ENCODE measurements around the gene SLC43A1. TPM values are rescaled to one million over a fixed set of nuclear protein-coding genes. Genes with fewer than 3 reads are reported as not detected.

The SLC43A1 gene
- polyA plus RNA-seq, 1 donor: 16.0 TPM

DNA sequence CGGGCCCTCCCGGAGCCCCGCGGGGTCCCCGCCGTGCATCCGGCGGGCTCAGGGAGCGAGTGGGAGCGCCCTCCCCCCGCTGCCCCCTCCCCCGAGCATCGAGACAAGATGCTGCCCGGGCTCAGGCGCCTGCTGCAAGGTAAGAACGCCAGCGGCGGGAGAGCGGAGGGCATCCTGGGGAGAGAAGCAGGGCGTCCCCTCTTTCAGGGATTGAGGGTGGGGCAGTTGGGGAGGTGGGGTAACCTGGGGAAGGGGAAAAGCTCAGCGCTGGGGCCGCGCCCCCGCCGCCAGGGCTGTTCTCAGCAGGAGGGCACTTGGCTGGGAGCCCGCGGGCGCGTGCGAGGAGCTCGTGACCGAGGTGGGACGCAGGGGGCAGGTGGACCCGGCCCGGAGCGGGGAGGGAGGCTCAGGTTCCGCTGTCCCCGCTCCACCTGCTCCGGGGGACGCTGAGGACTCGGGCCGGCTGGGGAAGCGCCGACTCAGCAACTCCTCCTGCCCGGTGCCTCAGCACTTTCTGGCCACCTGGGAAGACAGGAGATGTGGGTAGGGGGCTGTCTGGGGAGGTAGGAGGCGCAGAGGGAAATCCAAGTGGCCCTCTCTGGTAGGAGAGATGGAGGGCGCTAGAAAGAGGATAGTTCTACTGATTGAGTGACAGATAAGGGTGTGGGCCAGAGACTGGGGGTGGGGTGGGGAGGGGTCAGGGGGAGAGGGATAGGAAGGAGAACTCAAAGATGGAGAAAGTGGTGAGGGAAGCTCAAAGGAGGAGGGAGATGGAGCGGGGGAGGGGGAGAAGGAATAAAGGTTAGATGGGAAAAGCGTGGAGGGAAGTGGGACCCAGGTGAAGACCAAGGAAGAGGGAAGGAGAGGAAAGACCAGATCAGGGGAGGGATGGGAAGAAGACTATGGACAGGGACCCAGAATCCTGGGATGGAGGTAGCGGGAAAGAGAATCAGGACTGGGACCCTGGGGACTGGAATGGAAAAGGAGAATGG, 54.4 kb downstream of the SLC43A1 start:
- no peak overlapping the region for H3K4me3 ChIP-seq (ENCODE audit: low read length)
- peaks cover 79% of the 10 kb centered on the region for H3K27me3 ChIP-seq (ENCODE audit: control insufficient read depth, insufficient read depth, low read length)
- peaks cover 17% of the 10 kb centered on the region for H3K4me1 ChIP-seq (ENCODE audit: control insufficient read depth, insufficient read depth, low read length)
- no peak overlapping the region for H3K27ac ChIP-seq (ENCODE audit: low read length)
- WGBS (ENCODE audit: insufficient coverage, low lambda C conversion rate): 38% methylated on average over 2 of the region's 50 CpGs
- H3K9me3 ChIP-seq (ENCODE audit: control insufficient read depth, low read depth, low read length): peaks cover 11% of the 10 kb centered on the region
- DNase-seq: peak in 1 of 2 donors; percentile 36
- no peaks in the 10 kb centered on the region for H3K36me3 ChIP-seq (ENCODE audit: control insufficient read depth, insufficient read depth, low read length)

- DNase-seq: peak in 1 of 2 donors; percentile 47
- H3K9me3 ChIP-seq (ENCODE audit: control insufficient read depth, low read depth, low read length): peaks cover 11% of the 10 kb centered on the region
- peak within 1 kb of the TSS; percentile 17 for H3K4me3 ChIP-seq (ENCODE audit: low read length)
- H3K27me3 ChIP-seq (ENCODE audit: control insufficient read depth, insufficient read depth, low read length): peaks cover 77% of the 10 kb centered on the region
- H3K4me1 ChIP-seq (ENCODE audit: control insufficient read depth, insufficient read depth, low read length): peaks cover 17% of the 10 kb centered on the region
- H3K36me3 ChIP-seq (ENCODE audit: control insufficient read depth, insufficient read depth, low read length): no peaks in the 10 kb centered on the region
- no CpG with 5 or more reads among the region's 66 CpGs for WGBS (ENCODE audit: insufficient coverage, low lambda C conversion rate)
- H3K27ac ChIP-seq (ENCODE audit: low read length): no peak within 1 kb of the TSS
These were observed 55.3 kb downstream of the SLC43A1 start, which contains the start of gene RTN4RL2 for GRCh38 chr11:57460022-57460757. RTN4RL2 (plus strand) TSS chr11:57460528; CDS start chr11:57460866, 338 bp downstream.

DNA sequence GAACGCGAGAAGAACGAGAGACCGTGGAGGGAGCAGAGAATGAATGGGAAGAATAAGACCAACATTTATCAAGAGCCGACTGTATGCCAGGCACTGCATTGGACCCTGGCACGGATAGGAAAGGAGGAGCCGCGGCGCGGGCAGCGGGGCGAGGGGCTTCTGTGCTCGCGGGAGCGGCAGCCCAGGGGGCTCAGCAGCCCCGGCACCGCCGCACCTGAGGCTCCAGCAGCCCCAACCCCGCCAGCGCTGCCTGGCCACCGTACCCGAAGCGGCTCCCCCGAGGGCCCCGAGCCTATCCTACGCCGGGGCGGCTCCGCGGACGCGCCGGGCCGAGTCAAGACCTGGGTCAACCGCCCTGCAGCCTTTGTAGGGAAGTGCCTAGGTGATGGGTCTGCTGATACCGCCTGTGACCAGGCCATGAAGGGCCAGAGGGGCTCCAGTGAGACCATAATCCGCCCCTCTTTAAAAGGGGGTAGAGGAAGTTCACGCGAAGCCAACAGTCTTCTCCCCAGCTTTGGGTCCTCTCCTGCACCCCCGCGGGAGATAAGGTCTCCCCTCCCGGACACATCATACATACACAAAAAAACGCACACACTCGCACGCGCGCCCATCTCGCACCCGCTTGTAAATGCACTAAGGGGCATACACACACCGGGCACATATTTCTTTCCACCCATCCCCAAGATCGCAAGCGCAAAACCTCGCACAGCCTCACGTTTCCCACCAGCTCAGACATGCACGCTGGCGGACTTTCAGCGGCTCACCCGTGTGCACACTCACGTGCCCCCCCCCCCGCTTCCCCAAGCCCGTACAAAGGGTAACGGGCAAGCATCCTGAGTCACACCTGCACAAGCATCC, 56.1 kb downstream of the SLC43A1 start:
- Histone ChIP-seq H3K36me3 (ENCODE audit: control insufficient read depth, insufficient read depth, low read length) (no peaks in the 10 kb centered on the region), H3K27ac (ENCODE audit: low read length) (no peak overlapping the region), H3K27me3 (ENCODE audit: control insufficient read depth, insufficient read depth, low read length) (peaks cover 69% of the 10 kb centered on the region), H3K4me1 (ENCODE audit: control insufficient read depth, insufficient read depth, low read length) (peaks cover 17% of the 10 kb centered on the region), H3K4me3 (ENCODE audit: low read length) (peak overlapping the region; percentile 16), H3K9me3 (ENCODE audit: control insufficient read depth, low read depth, low read length) (peaks cover 9% of the 10 kb centered on the region)
- 0% methylated on average over 4 of the region's 62 CpGs for WGBS (ENCODE audit: insufficient coverage, low lambda C conversion rate)
- DNase-seq: peak in 1 of 2 donors; percentile 47

DNA sequence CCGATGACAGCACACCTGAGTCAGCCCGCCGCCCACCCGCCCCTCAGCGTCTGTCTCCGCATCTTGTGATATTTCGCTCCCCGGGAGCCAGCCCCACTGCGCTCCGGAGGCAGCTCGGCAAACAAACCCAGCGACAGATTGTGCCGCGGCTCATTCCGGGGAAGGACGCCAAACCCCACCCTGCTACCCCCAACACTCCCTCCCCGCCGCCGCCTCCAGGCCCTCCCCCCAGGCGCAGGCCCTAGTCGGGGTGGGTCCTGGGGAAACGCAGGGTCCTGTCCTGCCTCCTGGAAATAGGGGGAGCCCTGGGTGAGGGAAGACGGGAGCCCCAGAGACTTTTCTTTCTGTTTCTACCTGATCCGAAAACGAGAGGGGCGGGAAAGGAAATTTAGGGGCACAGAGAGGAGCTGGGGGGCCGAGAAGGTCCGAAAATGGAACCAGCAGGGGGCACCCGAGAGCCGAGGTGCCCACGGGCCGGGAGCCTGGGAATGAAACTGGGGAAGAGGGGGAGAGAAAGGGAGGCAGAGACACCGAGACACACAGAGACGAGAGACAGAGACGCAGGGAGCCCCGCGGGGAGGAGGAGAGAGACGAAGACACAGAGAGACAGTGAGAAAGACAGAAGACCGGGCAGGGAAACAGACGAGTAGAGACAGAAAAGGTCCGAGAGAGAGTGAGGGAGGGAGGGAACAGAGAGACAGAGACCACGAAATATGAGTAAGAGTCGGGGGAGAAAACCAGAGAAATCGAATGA, 56.9 kb downstream of the SLC43A1 start:
- peak overlapping the region; percentile 16 for H3K4me3 ChIP-seq (ENCODE audit: low read length)
- 0% methylated on average over 14 of the region's 44 CpGs for whole genome bisulfite sequencing (ENCODE audit: insufficient coverage, low lambda C conversion rate)
- peaks cover 61% of the 10 kb centered on the region for H3K27me3 ChIP-seq (ENCODE audit: control insufficient read depth, insufficient read depth, low read length)

GRCh38 chr11:57458060-57458409, 57.5 kb downstream of the SLC43A1 start:
- Histone ChIP-seq H3K4me3 (ENCODE audit: low read length) (no peak overlapping the region), H3K27ac (ENCODE audit: low read length) (no peak overlapping the region), H3K9me3 (ENCODE audit: control insufficient read depth, low read depth, low read length) (peaks cover 9% of the 10 kb centered on the region), H3K36me3 (ENCODE audit: control insufficient read depth, insufficient read depth, low read length) (no peaks in the 10 kb centered on the region), H3K4me1 (ENCODE audit: control insufficient read depth, insufficient read depth, low read length) (peaks cover 28% of the 10 kb centered on the region), H3K27me3 (ENCODE audit: control insufficient read depth, insufficient read depth, low read length) (peaks cover 55% of the 10 kb centered on the region)
- DNase-seq: peak in 1 of 2 donors; percentile 23
- WGBS (ENCODE audit: insufficient coverage, low lambda C conversion rate): no CpG with 5 or more reads among the region's 16 CpGs

More for the DNA sequence above, 56.9 kb downstream of the SLC43A1 start:
- peaks cover 9% of the 10 kb centered on the region for H3K9me3 ChIP-seq (ENCODE audit: control insufficient read depth, low read depth, low read length)
- no peaks in the 10 kb centered on the region for H3K36me3 ChIP-seq (ENCODE audit: control insufficient read depth, insufficient read depth, low read length)
- peaks cover 22% of the 10 kb centered on the region for H3K4me1 ChIP-seq (ENCODE audit: control insufficient read depth, insufficient read depth, low read length)
- no peak overlapping the region for H3K27ac ChIP-seq (ENCODE audit: low read length)
- peak in 1 of 2 donors; percentile 43 for DNase-seq

- no CpG with 5 or more reads among the region's 7 CpGs for WGBS (ENCODE audit: insufficient coverage, low lambda C conversion rate)
- peaks cover 9% of the 10 kb centered on the region for H3K9me3 ChIP-seq (ENCODE audit: control insufficient read depth, low read depth, low read length)
- H3K4me3 ChIP-seq (ENCODE audit: low read length): no peak overlapping the region
- no peak overlapping the region for H3K27ac ChIP-seq (ENCODE audit: low read length)
- H3K27me3 ChIP-seq (ENCODE audit: control insufficient read depth, insufficient read depth, low read length): peaks cover 51% of the 10 kb centered on the region
- peaks cover 30% of the 10 kb centered on the region for H3K4me1 ChIP-seq (ENCODE audit: control insufficient read depth, insufficient read depth, low read length)
- no peaks in the 10 kb centered on the region for H3K36me3 ChIP-seq (ENCODE audit: control insufficient read depth, insufficient read depth, low read length)
- DNase-seq: no peak
These were observed 57.9 kb downstream of the SLC43A1 start for GRCh38 chr11:57457643-57458023.

- no peaks in the 10 kb centered on the region for H3K36me3 ChIP-seq (ENCODE audit: control insufficient read depth, insufficient read depth, low read length)
- H3K9me3 ChIP-seq (ENCODE audit: control insufficient read depth, low read depth, low read length): peaks cover 9% of the 10 kb centered on the region
- DNase-seq: peak; percentile 74 to 76
- no peak overlapping the region for H3K4me3 ChIP-seq (ENCODE audit: low read length)
- peaks cover 30% of the 10 kb centered on the region for H3K4me1 ChIP-seq (ENCODE audit: control insufficient read depth, insufficient read depth, low read length)
- H3K27ac ChIP-seq (ENCODE audit: low read length): no peak overlapping the region
- H3K27me3 ChIP-seq (ENCODE audit: control insufficient read depth, insufficient read depth, low read length): peaks cover 46% of the 10 kb centered on the region
- WGBS (ENCODE audit: insufficient coverage, low lambda C conversion rate): no CpG with 5 or more reads among the region's 19 CpGs
These were observed 58.4 kb downstream of the SLC43A1 start for GRCh38 chr11:57456960-57457642.

DNA sequence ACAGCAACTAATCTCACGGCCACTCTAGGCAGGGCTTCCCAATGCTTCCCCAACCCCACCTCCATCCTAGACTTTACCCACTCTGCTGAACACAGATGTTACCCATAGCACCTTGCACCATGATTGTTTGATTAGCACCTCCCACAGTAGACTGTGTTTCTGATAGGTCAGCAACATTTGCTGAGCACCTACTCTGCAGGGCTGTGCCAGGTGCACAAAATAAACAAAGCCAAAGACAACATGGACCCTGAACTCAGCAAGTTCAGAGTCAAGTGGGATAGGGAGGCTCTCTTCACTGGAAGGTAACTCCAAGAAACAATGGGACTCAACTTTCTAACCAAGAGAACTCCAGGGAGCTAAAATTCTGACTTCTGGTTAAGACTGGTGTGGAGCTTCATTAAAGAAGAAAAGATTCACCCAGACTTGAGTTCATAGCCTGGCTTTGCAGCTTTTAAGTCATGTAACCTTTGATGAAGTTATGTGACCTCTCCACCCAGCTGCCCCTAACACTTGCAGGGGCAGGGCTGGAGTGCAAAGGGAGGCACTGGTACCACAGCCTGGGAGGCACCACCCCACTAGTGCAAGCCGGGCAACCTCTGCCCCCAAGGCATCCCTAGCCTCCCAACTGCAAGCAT, 61.8 kb downstream of the SLC43A1 start:
- no CpG with 5 or more reads among the region's 2 CpGs for WGBS (ENCODE audit: insufficient coverage, low lambda C conversion rate)
- Histone ChIP-seq H3K9me3 (ENCODE audit: control insufficient read depth, low read depth, low read length) (peaks cover 6% of the 10 kb centered on the region), H3K4me1 (ENCODE audit: control insufficient read depth, insufficient read depth, low read length) (peaks cover 23% of the 10 kb centered on the region), H3K36me3 (ENCODE audit: control insufficient read depth, insufficient read depth, low read length) (no peaks in the 10 kb centered on the region), H3K4me3 (ENCODE audit: low read length) (no peak overlapping the region), H3K27ac (ENCODE audit: low read length) (peak overlapping the region; percentile 24), H3K27me3 (ENCODE audit: control insufficient read depth, insufficient read depth, low read length) (peaks cover 13% of the 10 kb centered on the region)
- peak; percentile 59 to 84 for DNase-seq

- Histone ChIP-seq H3K4me1 (ENCODE audit: control insufficient read depth, insufficient read depth, low read length) (peaks cover 5% of the 10 kb centered on the region), H3K27me3 (ENCODE audit: control insufficient read depth, insufficient read depth, low read length) (no peaks in the 10 kb centered on the region), H3K9me3 (ENCODE audit: control insufficient read depth, low read depth, low read length) (no peaks in the 10 kb centered on the region), H3K27ac (ENCODE audit: low read length) (no peak overlapping the region), H3K36me3 (ENCODE audit: control insufficient read depth, insufficient read depth, low read length) (no peaks in the 10 kb centered on the region), H3K4me3 (ENCODE audit: low read length) (no peak overlapping the region)
- no CpG with 5 or more reads among the region's 1 CpG for WGBS (ENCODE audit: insufficient coverage, low lambda C conversion rate)
- DNase-seq: peak in 1 of 2 donors; percentile 38
These were observed 69.4 kb downstream of the SLC43A1 start for GRCh38 chr11:57446055-57446454.
